GM18505 (cell line): ENCODE measurements around the gene ACSF3.

ENCODE experiments used
- ATAC-seq: cut with Tn5 transposase; IDR thresholded peaks from one replicate; pipeline ENCODE4 v1.9.1; 2021; ENCODE audit not compliant: unreplicated experiment
- POLR2A ChIP-seq: IDR thresholded peaks from 4 replicates; pipeline ENCODE4 v1.6.1; 2011; ENCODE audit warnings: borderline replicate concordance; ENCODE audit not compliant: insufficient read depth, insufficient read length; ENCODE audit errors: extremely low read depth

The ACSF3 gene

GRCh38 chr16:89100601-89101302 lies 7.1 kb downstream of the ACSF3 start:
- no peak for TF ChIP-seq POLR2A
- no peak for ATAC-seq

DNA sequence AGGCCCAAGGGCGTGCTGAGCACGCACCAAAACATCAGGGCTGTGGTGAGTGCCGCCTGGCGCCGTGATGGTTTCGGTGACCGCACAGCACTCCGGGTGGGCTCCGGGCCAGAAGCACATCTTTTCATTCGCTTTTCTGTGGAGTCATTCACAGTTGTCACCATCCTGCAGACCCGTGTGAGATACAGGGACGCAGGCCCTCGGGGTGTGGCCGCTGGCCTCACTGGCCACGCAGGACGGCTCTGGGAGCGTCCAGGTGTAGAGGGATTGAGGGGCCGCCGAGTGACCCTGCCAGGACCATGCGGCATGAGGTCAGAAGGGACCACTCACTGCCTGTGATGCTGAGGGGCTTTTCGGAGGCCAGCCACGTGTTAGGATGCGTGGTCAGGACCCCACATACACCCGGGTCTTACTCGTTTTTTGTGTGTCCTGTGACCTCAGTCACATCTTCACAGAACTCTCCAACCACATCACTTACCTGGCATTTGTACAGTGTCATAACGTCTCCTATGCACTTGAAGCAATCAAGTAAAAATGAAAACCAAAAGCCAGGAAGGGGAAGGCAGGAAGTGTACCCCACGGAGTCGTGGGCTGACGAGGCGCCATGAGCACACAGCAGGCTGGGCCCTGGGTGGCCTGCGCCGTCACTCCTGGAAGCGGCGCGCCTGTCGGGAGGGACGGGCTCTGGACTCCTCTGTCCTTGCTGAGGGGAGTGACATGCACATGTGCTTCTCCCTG lies 7.8 kb downstream of the ACSF3 start:
- ATAC-seq: no peak
- TF ChIP-seq POLR2A: no peak

DNA sequence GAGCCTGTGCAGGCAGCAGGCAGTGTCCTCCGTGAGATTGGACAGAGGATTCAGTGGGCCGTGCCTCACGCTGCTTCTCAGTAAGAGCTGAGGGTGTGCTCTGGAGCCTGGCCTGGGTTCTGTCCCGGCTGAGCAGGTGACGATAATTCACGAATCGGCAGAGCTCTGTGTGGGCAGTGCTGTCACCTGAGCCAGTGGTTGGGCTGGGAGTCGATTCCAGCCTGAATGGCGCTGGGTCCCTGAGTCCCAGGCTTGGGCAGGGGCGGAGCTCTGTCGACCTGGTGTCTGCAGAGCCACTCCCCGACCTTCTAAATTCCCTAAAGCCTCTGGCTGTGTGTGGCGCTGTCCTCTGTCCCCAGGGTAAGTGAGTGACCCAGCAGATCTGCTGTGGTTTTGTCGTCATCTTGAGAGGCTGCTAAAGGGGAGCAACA lies 8.4 kb downstream of the ACSF3 start:
- ATAC-seq: no peak
- TF ChIP-seq POLR2A: no peak

DNA sequence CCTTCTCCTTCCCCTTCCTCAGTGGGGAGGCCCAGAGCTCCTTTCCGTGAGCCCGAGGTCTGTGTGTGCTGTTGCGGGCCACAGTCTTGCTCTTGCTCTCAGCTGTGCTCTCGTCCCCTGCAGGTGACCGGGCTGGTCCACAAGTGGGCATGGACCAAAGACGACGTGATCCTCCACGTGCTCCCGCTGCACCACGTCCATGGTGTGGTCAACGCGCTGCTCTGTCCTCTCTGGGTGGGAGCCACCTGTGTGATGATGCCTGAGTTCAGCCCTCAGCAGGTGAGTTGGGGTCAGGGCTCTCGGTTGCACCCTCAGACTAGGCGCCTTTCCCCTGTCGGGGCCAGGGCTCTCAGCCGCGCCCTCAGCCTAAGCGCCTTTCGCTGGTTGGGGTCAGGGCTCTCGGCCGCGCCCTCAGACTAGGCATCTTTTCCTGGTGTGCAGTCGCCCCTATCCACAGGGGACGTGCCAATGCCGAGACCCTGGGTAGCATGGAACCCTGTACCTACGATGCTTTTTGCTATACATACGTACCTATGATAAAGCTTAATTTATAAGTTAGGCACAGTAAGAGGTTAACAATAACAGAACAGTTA lies 8.9 kb downstream of the ACSF3 start:
- no peak for ATAC-seq
- TF ChIP-seq POLR2A: no peak

GRCh38 chr16:89103156-89103555 lies 9.5 kb downstream of the ACSF3 start:
- no peak for TF ChIP-seq POLR2A
- no peak for ATAC-seq

DNA sequence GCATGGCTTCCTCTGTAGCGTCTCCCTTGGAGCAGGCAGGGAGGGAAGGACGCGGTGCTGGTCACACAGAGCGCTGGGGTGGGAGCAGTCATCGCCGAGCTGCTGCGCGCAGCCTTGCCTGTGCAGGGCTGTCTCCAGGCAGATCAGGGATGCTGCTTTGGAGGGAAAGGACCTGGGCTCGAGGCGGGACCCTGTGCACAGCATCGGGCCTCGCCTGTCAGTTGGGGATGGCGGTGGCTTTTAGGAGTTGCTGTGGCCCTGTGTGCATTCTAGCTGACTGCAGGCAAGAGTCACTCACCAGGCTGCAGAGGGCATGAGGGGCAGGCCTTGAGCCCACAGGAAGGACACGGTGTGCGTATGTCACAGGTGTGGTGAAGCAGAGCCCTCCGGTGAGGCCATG lies 10.1 kb downstream of the ACSF3 start:
- ATAC-seq: no peak
- TF ChIP-seq POLR2A: no peak

DNA sequence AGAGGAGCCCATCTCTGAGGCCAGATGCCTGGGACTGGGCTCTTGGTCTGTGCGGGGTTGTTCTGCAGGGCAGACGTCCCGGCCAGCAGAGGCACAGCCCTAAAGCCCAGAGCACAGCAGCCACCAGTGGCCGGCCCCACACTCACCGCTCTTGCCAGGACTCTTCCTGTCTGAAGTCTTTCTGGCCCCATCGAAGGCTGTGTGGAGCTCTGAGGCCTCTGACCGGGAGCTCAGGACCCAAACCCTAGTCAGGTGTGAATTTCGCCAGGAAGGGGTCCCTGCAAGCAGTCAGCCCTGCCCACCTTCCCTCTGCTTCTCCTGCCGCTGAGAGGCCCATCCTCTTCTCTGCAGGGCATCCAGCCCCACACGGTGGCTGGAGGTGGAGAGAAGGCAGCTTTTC lies 10.7 kb downstream of the ACSF3 start:
- TF ChIP-seq POLR2A: no peak
- ATAC-seq: no peak

DNA sequence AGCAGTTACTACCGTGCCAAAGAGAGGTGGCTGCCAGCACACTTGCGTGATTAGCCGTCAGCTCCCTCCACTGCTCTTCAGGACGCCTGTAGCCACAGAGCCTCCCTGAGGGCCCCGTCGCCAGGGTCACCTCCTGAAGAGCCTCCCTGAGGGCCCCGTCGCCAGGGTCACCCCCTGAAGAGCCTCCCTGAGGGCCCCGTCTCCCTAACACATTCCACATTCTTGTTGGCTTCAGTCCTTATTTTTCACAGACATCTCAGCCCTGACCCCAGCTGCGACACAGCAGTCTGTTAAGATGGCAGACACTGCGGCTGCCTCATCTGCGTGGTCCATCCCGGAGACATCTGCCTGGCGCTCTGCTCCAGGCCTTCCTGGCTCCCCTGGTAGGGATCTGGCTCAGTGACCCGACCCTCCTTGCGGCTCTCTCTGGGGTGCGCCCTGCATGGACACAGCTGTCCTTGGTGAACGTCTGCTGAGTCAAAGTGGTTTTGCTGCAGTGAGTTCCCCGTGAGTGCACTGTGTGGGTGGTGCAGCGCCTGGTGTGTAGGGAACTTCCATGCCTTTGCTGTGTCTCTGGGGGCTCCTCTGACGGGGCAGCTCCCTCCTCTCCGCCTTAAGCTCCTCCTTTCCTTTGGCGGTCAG lies 11.4 kb downstream of the ACSF3 start:
- no peak for TF ChIP-seq POLR2A
- ATAC-seq: no peak

DNA sequence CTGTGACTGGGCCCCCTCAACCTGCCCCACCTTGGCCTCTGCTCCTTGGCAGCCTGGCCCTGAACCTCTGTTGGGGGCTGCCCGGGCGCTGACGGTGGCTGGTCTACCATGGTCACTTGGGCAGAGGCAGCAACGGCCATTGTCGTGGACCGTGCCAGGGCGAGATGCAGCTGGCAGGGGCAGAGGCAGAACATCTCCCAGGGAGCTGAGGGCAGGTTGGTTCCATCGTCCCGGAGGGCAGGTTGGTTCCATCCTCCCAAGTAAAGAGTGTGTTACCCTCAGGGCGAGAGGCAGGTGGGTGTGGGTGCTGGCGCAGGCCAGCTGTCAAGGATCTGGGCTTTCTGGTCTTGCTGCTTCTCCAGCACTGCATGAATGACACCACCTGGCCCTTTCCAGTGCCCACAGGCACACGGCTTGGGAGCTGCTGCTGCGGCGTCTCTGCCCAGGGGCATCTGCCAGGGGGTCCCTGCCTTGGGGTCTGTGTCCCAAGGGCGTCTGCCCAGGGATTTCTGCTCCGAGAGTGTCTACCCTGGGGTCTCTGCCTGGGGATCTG lies 12.0 kb downstream of the ACSF3 start:
- no peak for TF ChIP-seq POLR2A

GRCh38 chr16:89106533-89107202 lies 13.0 kb downstream of the ACSF3 start:
- no peak for ATAC-seq
- TF ChIP-seq POLR2A: no peak

More for the DNA sequence above, 12.0 kb downstream of the ACSF3 start:
- no peak for ATAC-seq

GRCh38 chr16:89107203-89107582 lies 13.5 kb downstream of the ACSF3 start:
- TF ChIP-seq POLR2A: no peak
- ATAC-seq: no peak

DNA sequence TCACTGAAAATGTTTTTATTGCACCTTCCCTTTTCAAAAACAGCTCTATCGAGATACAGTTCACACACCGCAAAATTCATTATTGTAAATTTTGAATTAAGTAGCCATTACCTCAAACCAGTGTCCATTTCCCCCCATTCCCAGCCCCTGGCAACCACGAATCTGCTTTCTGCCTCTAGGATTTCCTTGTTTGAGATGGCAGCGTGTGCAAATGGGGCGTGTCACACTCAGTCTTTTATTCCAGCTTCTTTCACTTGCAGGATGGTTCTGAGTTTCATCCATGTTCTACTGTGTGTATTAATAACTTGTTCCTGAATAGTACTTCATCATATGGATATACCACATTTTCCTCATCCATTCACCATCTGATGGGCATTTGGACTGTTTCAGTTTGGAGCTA lies 14.8 kb downstream of the ACSF3 start:
- no peak for ATAC-seq
- TF ChIP-seq POLR2A: no peak

DNA sequence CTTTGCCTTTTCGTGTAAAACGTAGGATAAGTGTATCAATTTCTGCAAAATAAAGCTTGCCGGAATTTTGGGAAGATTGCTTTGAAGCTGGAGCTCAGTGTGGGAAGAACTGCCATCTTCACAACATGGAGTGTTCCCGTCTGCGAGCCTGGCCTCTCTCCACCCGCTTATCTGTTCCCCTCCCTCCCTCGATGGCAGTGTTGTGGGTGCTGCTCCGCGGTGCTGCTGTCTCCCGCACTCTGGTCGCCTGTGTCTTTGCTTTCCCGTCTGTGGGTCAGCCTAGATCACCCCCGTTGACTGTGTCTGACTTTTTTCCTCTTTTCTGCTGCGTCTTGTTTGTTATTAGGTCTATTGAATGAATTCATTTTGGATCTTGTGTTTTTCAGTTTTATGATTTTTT lies 17.0 kb downstream of the ACSF3 start:
- TF ChIP-seq POLR2A: no peak

More for the DNA sequence above, 17.0 kb downstream of the ACSF3 start:
- no peak for ATAC-seq
